22Rv1 (cell line): ENCODE measurements around the gene MPPED2.

Experiments
- H3K27ac ChIP-seq: fragments of 450-650 bp; 2 replicates; pipeline ENCODE4 v1.5.1; 2017
- ZFX ChIP-seq: fragments of 450-650 bp; IDR thresholded peaks from 2 replicates; pipeline ENCODE4 v1.6.1; 2017; ENCODE audit warnings: antibody characterized with exemption, borderline replicate concordance
- TF ChIP-seq, protein P1 (sequence below): fragments of 450-650 bp; IDR thresholded peaks from 2 replicates; pipeline ENCODE4 v1.5.1; 2017; ENCODE audit warnings: mild to moderate bottlenecking

MPPED2 gene

DNA sequence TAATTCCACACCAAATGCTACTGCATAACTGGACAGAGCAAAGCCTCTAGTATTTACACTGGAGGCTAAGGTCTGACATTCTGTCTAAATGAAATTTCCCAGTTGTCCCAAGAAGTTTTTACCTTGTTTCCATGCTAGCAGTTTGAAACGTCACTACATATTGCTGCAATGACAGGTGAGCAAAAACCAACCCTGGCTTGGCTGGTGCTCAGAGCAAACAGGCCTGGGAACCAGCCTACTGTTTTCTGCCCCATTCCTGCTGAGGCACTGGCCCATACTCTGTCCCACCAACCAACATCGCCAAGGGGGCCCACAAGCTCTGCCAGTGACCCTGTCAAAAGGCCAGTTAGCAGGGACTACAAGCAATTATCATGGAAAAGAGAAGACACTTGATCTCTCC lies 131.1 kb downstream of the MPPED2 start:
- TF ChIP-seq, protein P1, sequence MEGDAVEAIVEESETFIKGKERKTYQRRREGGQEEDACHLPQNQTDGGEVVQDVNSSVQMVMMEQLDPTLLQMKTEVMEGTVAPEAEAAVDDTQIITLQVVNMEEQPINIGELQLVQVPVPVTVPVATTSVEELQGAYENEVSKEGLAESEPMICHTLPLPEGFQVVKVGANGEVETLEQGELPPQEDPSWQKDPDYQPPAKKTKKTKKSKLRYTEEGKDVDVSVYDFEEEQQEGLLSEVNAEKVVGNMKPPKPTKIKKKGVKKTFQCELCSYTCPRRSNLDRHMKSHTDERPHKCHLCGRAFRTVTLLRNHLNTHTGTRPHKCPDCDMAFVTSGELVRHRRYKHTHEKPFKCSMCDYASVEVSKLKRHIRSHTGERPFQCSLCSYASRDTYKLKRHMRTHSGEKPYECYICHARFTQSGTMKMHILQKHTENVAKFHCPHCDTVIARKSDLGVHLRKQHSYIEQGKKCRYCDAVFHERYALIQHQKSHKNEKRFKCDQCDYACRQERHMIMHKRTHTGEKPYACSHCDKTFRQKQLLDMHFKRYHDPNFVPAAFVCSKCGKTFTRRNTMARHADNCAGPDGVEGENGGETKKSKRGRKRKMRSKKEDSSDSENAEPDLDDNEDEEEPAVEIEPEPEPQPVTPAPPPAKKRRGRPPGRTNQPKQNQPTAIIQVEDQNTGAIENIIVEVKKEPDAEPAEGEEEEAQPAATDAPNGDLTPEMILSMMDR = no peak
- no peak for TF ChIP-seq ZFX
- H3K27ac ChIP-seq = no peak overlapping the region

DNA sequence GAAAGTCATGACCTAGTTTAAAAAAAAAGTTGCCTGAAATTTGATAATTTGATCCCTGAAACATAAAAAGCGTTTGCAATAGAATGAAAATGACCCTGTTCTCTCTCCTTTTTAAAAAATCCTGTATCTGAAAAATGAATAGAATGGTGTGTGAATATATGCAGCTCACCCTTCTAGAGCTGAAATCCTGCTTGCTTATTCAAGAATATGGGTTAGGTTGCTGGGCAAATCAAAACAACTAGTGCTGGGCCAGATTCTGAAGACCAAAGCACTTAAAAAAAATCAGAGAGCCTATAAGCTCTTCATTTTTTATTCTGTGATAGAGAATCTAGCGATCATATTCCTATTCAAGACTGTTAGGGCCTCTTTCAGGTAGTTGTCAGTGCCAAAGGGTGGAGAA lies 131.6 kb downstream of the MPPED2 start:
- TF ChIP-seq ZFX = no peak
- TF ChIP-seq, protein P1 = no peak
- H3K27ac ChIP-seq = no peak overlapping the region

DNA sequence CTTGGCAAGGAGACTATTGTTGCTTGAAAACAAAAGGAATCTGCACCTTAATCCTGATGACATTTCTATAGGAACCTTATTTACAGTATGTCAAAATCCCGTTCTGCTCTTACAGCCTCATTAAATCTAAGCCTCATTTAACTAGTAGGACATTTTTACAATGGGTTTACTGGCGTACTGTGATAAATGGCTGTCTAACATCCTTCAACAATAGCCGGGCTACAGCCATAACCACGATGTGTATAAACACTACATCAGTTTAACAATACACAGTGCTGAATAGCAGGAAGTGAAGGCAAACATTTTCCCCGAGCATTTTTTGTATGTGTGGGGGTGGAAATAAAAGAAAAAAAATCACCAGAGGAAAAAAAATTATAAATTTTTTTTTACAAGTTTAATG lies 132.0 kb downstream of the MPPED2 start:
- TF ChIP-seq ZFX = no peak
- TF ChIP-seq, protein P1 = no peak
- no peak overlapping the region for H3K27ac ChIP-seq

DNA sequence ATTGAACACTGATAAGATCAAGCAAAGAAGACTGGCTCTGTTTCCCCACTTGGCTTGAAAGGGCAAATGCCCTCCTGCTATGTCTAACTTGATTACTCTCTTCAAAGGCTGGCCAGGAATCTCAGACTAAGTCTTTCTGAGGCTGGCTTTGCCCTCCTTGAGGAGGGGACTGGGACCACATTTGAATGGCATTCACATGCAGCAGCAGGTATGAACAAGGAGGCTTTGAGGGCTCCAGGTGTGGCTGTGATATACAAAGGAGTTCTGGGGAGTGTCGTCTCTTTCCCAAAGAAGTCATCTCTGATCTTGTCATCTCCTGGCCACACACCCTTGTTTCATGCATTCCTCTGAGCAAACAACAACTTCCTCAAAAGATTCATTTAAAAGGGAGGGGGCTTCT lies 132.4 kb downstream of the MPPED2 start:
- H3K27ac ChIP-seq = no peak overlapping the region
- TF ChIP-seq, protein P1 = no peak
- TF ChIP-seq ZFX = no peak

DNA sequence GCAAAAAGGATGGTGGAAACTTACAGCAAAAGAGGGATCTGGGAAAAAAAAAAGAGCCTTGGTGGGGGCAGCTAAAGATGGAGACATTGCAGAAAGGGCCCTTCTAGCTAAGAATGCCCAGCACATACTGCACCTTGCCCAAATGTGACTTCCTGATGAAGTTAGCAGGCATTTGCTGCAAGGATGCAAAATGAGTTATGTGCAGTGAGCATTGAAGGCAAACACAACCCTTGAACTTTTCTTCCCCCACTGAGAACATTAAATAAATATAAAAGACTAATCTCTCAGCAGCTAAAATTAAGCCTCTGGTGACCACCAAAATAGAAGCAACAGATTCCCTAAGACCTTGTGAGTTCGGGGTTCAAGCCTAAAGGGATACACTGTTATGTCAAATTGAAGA lies 133.3 kb downstream of the MPPED2 start:
- H3K27ac ChIP-seq = no peak overlapping the region
- no peak for TF ChIP-seq ZFX
- TF ChIP-seq, protein P1 = no peak

DNA sequence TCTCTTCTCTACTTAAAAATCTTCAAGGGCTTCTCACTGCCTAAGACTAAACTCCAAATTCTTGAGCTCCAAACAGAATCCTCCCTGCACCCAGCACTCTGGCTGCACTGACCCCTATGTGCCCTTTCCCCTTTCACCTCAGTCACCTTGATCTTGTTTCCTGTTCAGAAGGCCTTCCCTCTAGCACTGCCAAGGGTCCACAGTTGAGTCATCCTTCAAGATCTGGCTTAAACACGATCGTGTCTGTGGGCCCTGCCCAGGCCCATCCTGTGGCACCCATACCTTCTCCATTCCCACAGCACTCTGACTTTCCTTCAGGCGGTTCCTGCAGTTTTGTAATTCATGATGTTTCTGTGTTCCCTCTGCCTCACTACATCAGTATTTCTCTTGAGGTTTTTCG lies 134.0 kb downstream of the MPPED2 start:
- H3K27ac ChIP-seq = no peak overlapping the region
- TF ChIP-seq, protein P1 = no peak
- TF ChIP-seq ZFX = no peak

DNA sequence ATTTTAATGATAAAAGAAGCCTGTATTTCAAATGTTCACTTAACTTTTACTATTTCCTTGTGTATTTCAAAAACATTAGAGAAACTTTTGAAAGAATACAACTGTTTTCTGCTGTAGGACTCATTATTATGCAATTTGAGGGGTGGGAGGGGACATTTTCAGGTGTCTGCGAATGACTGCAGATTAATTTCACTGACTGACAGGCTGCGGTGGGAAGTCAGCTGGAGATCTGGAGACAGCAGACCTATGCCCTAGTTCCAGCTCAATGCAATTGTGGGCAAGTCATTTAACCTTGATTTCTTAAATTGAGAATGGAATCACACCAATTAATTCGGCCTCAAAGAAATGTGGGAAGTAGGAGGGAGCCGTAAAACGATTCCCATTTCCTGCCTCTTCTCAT lies 134.5 kb downstream of the MPPED2 start:
- no peak overlapping the region for H3K27ac ChIP-seq
- TF ChIP-seq, protein P1 = no peak
- no peak for TF ChIP-seq ZFX
